GM10847 (cell line): ENCODE data around the gene RNPEPL1.

Source experiments
- POLR2A ChIP-seq: IDR thresholded peaks from 2 replicates; pipeline ENCODE4 v1.6.1; 2011; ENCODE audit not compliant: insufficient read length; ENCODE audit errors: extremely low read depth

The RNPEPL1 gene

DNA sequence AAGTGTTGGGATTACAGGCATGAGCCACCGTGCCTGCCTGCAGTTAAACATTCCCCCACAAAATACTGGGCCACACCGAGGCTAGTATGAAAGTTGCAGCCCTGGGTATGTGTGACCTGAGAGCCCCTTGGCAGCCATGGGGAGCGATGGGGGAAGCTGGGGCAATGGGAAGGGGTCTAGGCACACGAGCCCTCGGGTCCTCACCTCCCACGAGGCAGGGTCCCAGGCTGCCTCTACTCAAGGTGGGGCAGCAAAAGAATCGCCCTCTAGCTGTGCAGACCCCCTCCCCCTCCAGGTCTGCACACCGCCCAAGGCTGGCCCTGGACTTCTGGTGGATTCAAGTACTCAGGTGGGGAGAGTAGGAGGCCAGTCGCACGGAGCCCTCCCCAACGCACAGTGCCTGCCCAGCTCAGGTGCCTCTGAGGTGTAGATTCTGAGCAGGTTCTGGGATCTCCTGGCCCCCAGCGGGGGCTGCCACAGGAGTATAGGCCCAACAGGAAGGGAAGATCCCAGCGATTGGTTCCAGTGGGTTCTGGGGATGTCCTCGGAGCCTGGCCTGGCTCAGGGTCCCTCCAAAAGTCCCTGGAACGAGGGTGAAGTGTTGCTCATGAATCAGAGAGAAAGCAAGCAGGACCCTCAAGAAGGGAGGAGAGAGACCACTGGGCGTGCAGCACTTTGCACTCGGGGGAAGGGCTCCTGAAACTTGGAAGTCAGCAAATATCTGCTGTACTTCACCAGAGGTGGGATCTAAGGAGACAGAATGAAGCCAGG is 59.6 kb downstream of the RNPEPL1 start:
- no peak for TF ChIP-seq POLR2A

DNA sequence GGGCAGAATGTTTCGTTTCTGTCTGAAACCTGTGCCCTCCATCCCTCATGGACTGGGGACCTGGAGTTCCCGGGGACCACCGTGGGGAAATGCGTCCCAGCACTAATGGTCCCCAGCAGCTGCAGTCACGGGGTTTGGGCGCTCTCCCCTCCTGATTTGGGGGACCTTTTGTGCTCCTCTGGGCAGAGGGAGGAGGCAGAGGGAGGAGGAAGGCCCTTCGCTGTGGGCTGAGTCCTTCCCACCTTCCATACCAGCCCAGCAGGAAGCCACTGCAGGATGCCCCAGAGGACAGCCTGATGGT is 60.2 kb downstream of the RNPEPL1 start:
- TF ChIP-seq POLR2A, result no peak

DNA sequence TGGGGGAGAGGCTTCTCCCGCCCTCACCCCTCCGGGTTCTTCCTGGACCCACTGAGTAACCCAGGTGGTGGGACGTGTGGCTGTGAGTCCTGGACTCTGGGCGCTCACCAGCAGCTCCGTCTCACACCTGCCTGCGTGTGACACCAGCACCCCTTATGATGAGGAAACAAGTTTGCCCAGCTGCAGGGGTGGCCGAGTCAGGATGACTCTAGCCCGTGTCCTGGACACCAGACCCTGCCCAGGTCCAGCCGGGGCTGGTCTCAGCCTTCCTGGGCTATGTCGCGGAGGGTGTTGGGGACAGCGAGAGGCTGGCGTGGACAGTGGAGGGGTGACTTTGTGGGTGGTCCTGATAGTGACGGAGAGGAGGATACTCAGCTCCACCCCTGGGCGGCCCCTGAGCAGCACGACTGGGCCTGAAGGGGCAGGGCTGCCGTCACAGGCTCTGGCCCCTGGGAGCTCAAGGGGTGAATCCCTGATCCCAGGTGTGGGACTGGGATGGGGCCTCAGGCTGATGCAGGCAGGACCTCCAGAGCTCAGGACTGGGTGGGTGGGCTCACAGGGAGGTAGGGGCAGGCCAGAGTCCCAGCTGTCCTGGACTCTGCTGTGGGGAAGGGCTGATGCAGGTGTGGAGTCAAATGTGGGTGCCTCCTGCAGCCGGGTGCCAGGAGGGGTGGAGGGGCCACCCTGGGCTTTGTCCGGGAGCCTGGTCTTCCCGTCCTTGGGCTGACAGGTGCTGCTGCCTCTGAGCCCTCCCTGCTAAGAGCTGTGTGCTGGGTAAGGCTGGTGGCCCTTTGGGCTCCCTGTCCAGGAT is 60.7 kb downstream of the RNPEPL1 start:
- no peak for TF ChIP-seq POLR2A

DNA sequence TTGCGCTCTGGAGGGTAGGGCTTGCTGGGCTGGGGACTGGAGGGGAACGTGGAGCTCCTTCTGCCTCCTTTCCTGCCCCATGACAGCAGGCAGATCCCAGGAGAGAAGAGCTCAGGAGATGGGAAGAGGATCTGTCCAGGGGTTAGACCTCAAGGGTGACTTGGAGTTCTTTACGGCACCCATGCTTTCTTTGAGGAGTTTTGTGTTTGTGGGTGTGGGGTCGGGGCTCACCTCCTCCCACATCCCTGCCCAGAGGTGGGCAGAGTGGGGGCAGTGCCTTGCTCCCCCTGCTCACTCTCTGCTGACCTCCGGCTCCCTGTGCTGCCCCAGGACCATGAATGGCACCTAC is 61.3 kb downstream of the RNPEPL1 start:
- TF ChIP-seq POLR2A, result no peak

DNA sequence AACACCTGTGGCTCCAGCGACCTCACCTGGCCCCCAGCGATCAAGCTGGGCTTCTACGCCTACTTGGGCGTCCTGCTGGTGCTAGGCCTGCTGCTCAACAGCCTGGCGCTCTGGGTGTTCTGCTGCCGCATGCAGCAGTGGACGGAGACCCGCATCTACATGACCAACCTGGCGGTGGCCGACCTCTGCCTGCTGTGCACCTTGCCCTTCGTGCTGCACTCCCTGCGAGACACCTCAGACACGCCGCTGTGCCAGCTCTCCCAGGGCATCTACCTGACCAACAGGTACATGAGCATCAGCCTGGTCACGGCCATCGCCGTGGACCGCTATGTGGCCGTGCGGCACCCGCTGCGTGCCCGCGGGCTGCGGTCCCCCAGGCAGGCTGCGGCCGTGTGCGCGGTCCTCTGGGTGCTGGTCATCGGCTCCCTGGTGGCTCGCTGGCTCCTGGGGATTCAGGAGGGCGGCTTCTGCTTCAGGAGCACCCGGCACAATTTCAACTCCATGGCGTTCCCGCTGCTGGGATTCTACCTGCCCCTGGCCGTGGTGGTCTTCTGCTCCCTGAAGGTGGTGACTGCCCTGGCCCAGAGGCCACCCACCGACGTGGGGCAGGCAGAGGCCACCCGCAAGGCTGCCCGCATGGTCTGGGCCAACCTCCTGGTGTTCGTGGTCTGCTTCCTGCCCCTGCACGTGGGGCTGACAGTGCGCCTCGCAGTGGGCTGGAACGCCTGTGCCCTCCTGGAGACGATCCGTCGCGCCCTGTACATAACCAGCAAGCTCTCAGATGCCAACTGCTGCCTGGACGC is 61.9 kb downstream of the RNPEPL1 start:
- TF ChIP-seq POLR2A, result no peak
